HL-60 (cell line): ENCODE results near the gene NPM1.

ENCODE experiments used
- GABPA ChIP-seq: IDR thresholded peaks from 2 replicates; pipeline ENCODE4 v1.6.1; 2012; ENCODE audit warnings: low read depth
- POLR2AphosphoS5 ChIP-seq: IDR thresholded peaks from 2 replicates; pipeline ENCODE4 v1.6.1; 2012; ENCODE audit warnings: low read depth
- SPI1 ChIP-seq: IDR thresholded peaks from 2 replicates; pipeline ENCODE4 v1.6.1; 2012; ENCODE audit warnings: low read depth, mild to moderate bottlenecking, borderline replicate concordance
- TF ChIP-seq, protein P1 (sequence below): IDR thresholded peaks from one replicate; pipeline ENCODE4 v1.5.1; 2011; ENCODE audit warnings: low read length, control low read depth, inconsistent platforms; ENCODE audit not compliant: insufficient read depth
- TF ChIP-seq, protein P2 (sequence below): IDR thresholded peaks from 2 replicates; pipeline ENCODE4 v1.6.1; 2012; ENCODE audit warnings: low read depth; ENCODE audit not compliant: insufficient replicate concordance

DNA sequence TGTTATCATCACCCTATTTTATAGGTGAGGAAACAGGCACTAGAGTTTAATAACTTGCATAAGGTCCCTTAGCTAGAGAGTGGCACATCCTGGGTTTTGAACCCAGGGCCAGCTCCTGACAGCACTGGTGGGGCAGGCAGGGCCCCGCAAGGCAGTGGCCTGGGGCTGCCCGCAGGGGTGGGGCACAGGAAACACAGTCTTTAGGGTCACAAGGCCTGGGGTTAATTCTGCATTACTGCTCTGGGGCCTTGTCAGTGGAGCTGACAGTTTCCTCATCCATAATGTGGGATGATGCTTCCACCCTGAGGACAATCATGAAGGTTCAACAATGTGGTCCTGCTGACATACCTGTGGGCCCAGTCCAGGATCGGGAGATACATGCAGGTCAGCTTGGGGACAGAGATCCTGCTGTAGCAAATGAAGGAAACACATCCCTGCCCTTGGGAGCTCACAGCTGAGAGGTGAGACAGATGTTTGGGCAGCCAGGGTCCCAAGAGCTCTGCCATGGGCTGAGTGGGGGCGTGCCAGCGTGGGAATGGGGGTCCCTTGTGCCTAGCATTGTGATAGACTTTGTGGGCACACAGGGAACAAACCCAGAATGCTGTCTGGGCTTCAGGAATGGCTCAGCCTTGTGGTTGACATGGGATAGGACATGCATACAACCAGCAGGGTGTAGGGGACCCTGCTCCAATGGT lies 46.5 kb downstream of the NPM1 start:
- TF ChIP-seq POLR2AphosphoS5 (no peak), SPI1 (no peak), GABPA (no peak)
- TF ChIP-seq, protein P1, sequence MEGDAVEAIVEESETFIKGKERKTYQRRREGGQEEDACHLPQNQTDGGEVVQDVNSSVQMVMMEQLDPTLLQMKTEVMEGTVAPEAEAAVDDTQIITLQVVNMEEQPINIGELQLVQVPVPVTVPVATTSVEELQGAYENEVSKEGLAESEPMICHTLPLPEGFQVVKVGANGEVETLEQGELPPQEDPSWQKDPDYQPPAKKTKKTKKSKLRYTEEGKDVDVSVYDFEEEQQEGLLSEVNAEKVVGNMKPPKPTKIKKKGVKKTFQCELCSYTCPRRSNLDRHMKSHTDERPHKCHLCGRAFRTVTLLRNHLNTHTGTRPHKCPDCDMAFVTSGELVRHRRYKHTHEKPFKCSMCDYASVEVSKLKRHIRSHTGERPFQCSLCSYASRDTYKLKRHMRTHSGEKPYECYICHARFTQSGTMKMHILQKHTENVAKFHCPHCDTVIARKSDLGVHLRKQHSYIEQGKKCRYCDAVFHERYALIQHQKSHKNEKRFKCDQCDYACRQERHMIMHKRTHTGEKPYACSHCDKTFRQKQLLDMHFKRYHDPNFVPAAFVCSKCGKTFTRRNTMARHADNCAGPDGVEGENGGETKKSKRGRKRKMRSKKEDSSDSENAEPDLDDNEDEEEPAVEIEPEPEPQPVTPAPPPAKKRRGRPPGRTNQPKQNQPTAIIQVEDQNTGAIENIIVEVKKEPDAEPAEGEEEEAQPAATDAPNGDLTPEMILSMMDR, result no peak
- TF ChIP-seq, protein P2, sequence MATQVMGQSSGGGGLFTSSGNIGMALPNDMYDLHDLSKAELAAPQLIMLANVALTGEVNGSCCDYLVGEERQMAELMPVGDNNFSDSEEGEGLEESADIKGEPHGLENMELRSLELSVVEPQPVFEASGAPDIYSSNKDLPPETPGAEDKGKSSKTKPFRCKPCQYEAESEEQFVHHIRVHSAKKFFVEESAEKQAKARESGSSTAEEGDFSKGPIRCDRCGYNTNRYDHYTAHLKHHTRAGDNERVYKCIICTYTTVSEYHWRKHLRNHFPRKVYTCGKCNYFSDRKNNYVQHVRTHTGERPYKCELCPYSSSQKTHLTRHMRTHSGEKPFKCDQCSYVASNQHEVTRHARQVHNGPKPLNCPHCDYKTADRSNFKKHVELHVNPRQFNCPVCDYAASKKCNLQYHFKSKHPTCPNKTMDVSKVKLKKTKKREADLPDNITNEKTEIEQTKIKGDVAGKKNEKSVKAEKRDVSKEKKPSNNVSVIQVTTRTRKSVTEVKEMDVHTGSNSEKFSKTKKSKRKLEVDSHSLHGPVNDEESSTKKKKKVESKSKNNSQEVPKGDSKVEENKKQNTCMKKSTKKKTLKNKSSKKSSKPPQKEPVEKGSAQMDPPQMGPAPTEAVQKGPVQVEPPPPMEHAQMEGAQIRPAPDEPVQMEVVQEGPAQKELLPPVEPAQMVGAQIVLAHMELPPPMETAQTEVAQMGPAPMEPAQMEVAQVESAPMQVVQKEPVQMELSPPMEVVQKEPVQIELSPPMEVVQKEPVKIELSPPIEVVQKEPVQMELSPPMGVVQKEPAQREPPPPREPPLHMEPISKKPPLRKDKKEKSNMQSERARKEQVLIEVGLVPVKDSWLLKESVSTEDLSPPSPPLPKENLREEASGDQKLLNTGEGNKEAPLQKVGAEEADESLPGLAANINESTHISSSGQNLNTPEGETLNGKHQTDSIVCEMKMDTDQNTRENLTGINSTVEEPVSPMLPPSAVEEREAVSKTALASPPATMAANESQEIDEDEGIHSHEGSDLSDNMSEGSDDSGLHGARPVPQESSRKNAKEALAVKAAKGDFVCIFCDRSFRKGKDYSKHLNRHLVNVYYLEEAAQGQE, result no peak
